Fibroblast of the aortic adventitia (primary cell): Measurements from ENCODE around the gene SIX1. TPM values are rescaled to one million over a fixed set of nuclear protein-coding genes. Genes with fewer than 3 reads are reported as not detected.

Experiments
- DNase-seq: peaks from one replicate; pipeline ENCODE4 v3.0.0-alpha.2; 2010; ENCODE audit warnings: low read depth
- H3K4me3 ChIP-seq: 2 replicates; pipeline ENCODE4 v1.5.1; 2011; ENCODE audit warnings: low read depth, mild to moderate bottlenecking, control low read depth, low read length, moderate library complexity
- CTCF ChIP-seq: IDR thresholded peaks from 2 replicates; pipeline ENCODE4 v1.5.1; 2011; ENCODE audit warnings: mild to moderate bottlenecking, low read length, control low read depth, inconsistent platforms; ENCODE audit not compliant: insufficient read depth
- total RNA-seq: library from RNA; depleted of rRNA; stranded (reverse); fragments of >200 nt; gene quantifications from 2 replicates; pipeline ENCODE4 v1.2.3, GENCODE V29; 2012; ENCODE audit warnings: low replicate concordance

SIX1 gene
- total RNA-seq, 1 donor, result 9.6 TPM

- peak; percentile 54 for DNase-seq
- peak overlapping the region; percentile 81 for H3K4me3 ChIP-seq
Observed at GRCh38 chr14:60647081-60647836, 2.0 kb downstream of the SIX1 start.

GRCh38 chr14:60646226-60646818 lies 3.0 kb downstream of the SIX1 start:
- no peak for TF ChIP-seq CTCF
- peak overlapping the region; percentile 56 for H3K4me3 ChIP-seq
- DNase-seq, result peak; percentile 39

More at GRCh38 chr14:60647081-60647836, 2.0 kb downstream of the SIX1 start:
- TF ChIP-seq CTCF, result no peak

GRCh38 chr14:60645126-60645741 lies 4.0 kb downstream of the SIX1 start:
- no peak overlapping the region for H3K4me3 ChIP-seq

GRCh38 chr14:60644666-60645065 lies 4.6 kb downstream of the SIX1 start:
- no peak for DNase-seq
- TF ChIP-seq CTCF, result no peak
- no peak overlapping the region for H3K4me3 ChIP-seq

More at GRCh38 chr14:60645126-60645741, 4.0 kb downstream of the SIX1 start:
- TF ChIP-seq CTCF, result no peak
- DNase-seq, result no peak

GRCh38 chr14:60643463-60644314 lies 5.6 kb downstream of the SIX1 start:
- H3K4me3 ChIP-seq, result no peak overlapping the region
- DNase-seq, result no peak
- TF ChIP-seq CTCF, result no peak

- TF ChIP-seq CTCF, result no peak
- no peak for DNase-seq
- no peak overlapping the region for H3K4me3 ChIP-seq
Observed at GRCh38 chr14:60643141-60643462, 6.2 kb downstream of the SIX1 start.
